Activated CD8-positive, alpha-beta T cell treated with anti-CD3 and anti-CD28 coated beads, Interleukin-2, amount 10 ng/mL, durations not matched to agents 7 days and 5 days (primary cell): ENCODE data around the gene SHC2. TPM values are rescaled to one million over a fixed set of nuclear protein-coding genes. Genes with fewer than 3 reads are reported as not detected.

ENCODE experiments used
- ATAC-seq: fragments of 150-1000 bp; cut with Tn5 transposase; one replicate; pipeline ENCODE4 v1.10.0; 2021; ENCODE audit warnings: moderate library complexity
- CTCF ChIA-PET: fragments of 350-600 bp; sonication (Branson Sonifier 250); formaldehyde crosslinking; loops from one replicate; lab custom pipeline; 2021; ENCODE audit warnings: antibody characterized with exemption; lab: Charles Lee
- POLR2A ChIA-PET: fragments of 350-600 bp; sonication (Branson Sonifier 250); formaldehyde crosslinking; loops from one replicate; lab custom pipeline; 2021; ENCODE audit warnings: antibody characterized with exemption; lab: Charles Lee
- DNase-seq: peaks from one replicate; pipeline ENCODE4 v3.0.0-alpha.2; 2020
- H3K27ac Mint-ChIP-seq: one replicate; pipeline ENCODE4 v1.8.0; 2021; ENCODE audit warnings: mild to moderate bottlenecking, mixed read lengths
- H3K27me3 Mint-ChIP-seq: one replicate; pipeline ENCODE4 v1.8.0; 2021; ENCODE audit warnings: low read depth, mixed read lengths
- H3K36me3 Mint-ChIP-seq: one replicate; pipeline ENCODE4 v1.8.0; 2021; ENCODE audit warnings: low read depth, mixed read lengths
- H3K4me1 Mint-ChIP-seq: one replicate; pipeline ENCODE4 v1.8.0; 2021; ENCODE audit warnings: low read depth, mixed read lengths
- H3K4me3 Mint-ChIP-seq: one replicate; pipeline ENCODE4 v1.8.0; 2021; ENCODE audit warnings: mild to moderate bottlenecking, mixed read lengths
- H3K9me3 Mint-ChIP-seq: one replicate; pipeline ENCODE4 v1.8.0; 2022; ENCODE audit warnings: mixed read lengths; ENCODE audit not compliant: insufficient read depth
- total RNA-seq, 2 experiments: library from RNA; stranded (reverse); gene quantifications; one replicate each; pipeline ENCODE4 v1.2.3, GENCODE V29; 2021

The SHC2 gene
- total RNA-seq, 2 experiments from 2014 or later: not detected

DNA sequence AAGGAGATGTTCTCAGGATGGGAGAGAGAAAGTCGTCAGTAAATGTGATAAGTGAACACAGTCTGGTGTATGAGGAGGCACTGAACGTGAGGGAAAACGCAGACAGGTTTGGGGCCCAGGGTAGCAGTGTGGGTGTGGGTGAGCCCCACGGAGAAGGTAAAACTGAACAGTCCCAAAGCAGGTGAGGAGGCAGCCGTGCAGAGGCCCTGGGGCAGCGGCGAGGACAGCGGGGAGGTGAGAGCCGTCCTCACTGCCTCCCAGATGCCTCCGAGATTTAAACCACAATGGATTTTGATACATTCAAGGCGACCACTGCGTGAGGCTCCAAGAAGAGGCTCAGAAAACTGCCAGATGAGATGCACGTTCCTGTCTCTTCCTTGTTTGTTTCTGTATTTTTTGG is 14.5 kb upstream of the SHC2 start:
- peaks cover 3% of the 10 kb centered on the region for H3K27me3 Mint-ChIP-seq
- H3K4me3 Mint-ChIP-seq: no peak overlapping the region
- H3K4me1 Mint-ChIP-seq: no peaks in the 10 kb centered on the region
- CTCF ChIA-PET: no interaction called here
- H3K36me3 Mint-ChIP-seq: peaks cover 6% of the 10 kb centered on the region
- H3K27ac Mint-ChIP-seq: no peak overlapping the region
- ATAC-seq: no peak
- no peaks in the 10 kb centered on the region for H3K9me3 Mint-ChIP-seq
- POLR2A ChIA-PET: no interaction called here
- no peak for DNase-seq

DNA sequence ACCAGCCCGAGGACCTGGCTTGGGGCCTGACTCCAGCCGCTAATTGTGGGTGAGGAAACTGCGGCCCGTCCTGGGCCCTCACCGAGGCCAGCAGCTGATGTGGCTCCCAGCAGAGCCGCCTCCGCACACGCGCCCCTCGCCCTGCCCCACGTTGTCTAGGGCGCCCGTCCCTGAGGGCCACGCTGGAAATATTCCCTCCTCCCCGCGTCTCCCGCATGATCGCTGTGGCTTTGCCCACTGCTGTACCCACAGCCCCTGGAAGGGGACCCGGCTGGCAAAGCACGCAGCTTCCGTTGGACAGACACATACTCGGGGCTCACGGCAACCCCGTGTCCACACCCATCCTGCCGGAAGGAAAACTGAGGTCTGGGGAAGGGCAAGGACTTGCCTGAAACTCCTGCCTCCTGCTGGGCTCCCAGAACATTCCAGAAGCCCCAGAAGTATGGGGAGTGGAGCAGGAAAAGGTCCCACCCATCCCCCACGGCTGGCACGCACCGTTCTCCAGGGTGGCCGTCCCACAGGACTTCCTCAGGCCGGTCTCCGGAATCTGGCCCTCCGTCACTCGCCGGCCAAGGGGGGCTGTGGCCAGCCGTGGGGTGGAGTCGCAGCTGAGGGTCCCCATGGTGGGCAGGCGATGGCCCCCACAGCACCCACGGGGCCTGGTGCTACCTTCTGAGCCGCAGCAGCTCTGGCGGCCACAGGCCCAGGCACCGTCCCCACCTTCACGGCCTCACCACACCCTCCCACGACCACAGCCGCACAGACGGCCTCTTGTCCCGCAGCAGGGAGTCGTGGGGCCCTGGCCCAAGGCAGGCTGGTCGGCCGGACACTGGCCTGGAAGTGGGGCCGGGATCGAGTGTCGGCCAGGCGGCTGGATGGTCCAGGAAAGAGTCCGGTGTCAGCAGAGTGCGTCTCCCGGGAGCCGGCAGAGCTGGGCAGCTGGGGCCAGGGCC is 13.6 kb upstream of the SHC2 start:
- ATAC-seq: no peak
- Mint-ChIP-seq H3K27me3 (no peaks in the 10 kb centered on the region), H3K4me1 (no peaks in the 10 kb centered on the region), H3K36me3 (no peaks in the 10 kb centered on the region), H3K4me3 (no peak overlapping the region), H3K9me3 (no peaks in the 10 kb centered on the region), H3K27ac (no peak overlapping the region)
- DNase-seq: no peak
- ChIA-PET CTCF (no interaction called here), POLR2A (no interaction called here)

DNA sequence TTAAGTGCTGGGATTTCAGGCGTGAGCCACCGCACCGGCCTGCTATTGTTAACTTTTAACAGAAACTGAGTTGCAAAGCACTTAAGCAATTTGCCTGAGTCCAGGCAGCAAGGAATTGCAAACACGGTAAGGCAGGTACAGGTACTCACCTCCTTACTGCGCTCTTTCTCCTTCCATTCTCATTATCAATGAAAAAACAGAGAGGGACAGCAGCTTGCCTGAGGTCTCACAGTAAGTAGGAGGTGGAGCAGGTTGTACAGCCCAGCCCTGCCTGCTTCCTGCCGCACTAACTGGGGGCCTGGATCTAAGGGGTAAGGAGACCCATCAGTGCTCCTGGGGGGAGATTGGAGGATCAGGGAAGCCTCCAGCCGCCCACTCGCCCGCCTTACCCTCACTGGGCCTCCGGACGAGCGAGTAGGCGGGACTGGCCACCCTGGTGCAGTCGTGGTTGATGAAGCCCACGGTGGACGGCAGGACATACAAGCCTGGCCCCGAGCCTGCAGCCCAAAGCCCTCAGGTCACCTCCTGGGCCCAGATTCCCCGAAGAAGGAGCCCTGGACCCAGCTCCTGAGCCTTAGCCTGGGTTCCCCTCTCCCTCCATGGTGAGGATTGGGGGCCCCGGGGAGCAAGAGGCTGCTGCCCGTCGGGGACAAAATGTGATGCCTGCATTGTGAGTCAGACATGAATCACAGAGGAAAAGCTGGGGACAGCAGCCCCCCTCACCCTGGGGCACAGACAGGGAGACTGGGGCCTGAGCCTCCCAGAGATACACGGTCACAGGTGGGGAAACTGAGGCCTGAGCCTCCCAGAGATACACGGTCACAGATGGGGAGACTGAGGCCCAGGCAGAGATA is 11.4 kb upstream of the SHC2 start:
- DNase-seq (no peak), ATAC-seq (no peak)
- H3K27me3 Mint-ChIP-seq: no peaks in the 10 kb centered on the region
- H3K27ac Mint-ChIP-seq: no peak overlapping the region
- no peaks in the 10 kb centered on the region for H3K36me3 Mint-ChIP-seq
- ChIA-PET POLR2A (no interaction called here), CTCF (no interaction called here)
- H3K9me3 Mint-ChIP-seq: no peaks in the 10 kb centered on the region
- no peak overlapping the region for H3K4me3 Mint-ChIP-seq
- no peaks in the 10 kb centered on the region for H3K4me1 Mint-ChIP-seq

DNA sequence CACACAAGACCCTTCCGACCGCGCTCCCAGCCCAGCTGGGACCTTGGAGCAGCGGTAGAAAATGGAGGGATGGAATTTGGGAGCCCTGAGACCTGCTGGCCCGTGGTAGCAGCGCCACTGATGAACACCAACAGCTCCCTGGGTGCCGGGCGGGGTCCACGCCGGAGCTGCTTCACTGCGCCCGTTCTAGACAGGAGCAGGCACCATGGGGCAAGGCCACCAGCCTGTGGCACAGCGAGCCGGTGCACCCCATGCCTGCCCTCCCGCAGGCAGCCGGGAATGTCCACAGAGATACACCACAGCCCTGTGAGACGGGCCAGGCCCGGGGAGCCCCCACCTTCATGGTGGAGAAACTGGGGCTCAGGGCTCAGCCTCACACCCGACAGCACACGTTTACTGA is 9.9 kb upstream of the SHC2 start:
- Mint-ChIP-seq H3K9me3 (no peaks in the 10 kb centered on the region), H3K4me1 (no peaks in the 10 kb centered on the region), H3K36me3 (no peaks in the 10 kb centered on the region), H3K27ac (no peak overlapping the region), H3K4me3 (no peak overlapping the region), H3K27me3 (no peaks in the 10 kb centered on the region)
- ChIA-PET CTCF (no interaction called here), POLR2A (no interaction called here)
- ATAC-seq: no peak
- DNase-seq: no peak

DNA sequence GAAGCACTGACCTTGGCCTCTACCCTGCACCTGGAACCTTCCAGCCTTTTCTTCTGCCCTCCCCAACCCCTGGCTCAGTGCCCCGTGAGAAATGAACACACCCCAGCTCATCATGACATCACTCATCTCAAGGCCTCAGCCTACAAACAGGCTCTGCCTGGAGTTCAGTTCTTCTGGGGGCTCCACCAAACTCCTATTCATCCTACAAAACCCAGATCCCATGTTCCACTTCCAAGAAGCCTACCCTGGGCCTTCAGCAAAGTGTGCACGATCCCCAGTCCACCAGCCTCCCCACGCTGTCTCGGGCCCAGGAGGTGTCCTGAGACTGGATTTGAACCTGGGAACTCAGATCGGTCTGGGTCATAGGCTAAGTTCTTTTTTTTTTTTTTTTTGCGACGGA is 9.0 kb upstream of the SHC2 start:
- ChIA-PET CTCF (no interaction called here), POLR2A (no interaction called here)
- no peaks in the 10 kb centered on the region for H3K9me3 Mint-ChIP-seq
- ATAC-seq (no peak), DNase-seq (no peak)
- H3K36me3 Mint-ChIP-seq: no peaks in the 10 kb centered on the region
- no peak overlapping the region for H3K4me3 Mint-ChIP-seq
- no peaks in the 10 kb centered on the region for H3K4me1 Mint-ChIP-seq
- H3K27me3 Mint-ChIP-seq: no peaks in the 10 kb centered on the region
- no peak overlapping the region for H3K27ac Mint-ChIP-seq

DNA sequence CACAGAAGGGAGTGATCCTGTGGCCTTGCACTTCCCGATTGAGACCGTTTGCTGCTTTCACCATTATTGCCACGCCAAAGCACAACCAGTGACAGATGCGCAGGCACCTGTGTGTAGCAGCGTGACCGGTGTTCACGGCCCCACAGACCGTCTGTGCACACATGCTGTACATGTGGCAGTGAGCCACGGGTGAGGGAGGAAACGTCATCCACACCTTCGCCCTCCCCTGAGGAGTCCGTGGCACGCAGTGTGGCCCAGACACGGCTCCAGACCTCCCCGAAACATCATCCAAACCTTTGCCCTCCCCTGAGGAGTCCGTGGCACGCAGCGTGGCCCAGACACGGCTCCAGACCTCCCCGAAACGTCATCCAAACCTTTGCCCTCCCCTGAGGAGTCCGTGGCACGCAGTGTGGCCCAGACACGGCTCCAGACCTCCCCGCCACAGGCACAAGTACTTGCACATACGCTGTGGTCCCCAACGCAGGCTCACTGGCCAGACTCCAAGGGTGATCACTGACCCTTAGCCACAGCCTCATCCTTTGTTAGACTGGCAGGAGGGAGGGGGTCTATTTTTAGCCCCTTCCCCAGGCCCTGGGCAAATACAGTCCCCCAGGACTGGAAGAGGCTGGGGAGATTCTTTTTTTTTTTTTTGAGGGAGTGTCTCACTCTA is 7.9 kb upstream of the SHC2 start:
- ATAC-seq (no peak), DNase-seq (no peak)
- Mint-ChIP-seq H3K36me3 (no peaks in the 10 kb centered on the region), H3K27me3 (no peaks in the 10 kb centered on the region), H3K9me3 (no peaks in the 10 kb centered on the region), H3K4me1 (no peaks in the 10 kb centered on the region), H3K27ac (no peak overlapping the region), H3K4me3 (no peak overlapping the region)
- ChIA-PET POLR2A (no interaction called here), CTCF (no interaction called here)

DNA sequence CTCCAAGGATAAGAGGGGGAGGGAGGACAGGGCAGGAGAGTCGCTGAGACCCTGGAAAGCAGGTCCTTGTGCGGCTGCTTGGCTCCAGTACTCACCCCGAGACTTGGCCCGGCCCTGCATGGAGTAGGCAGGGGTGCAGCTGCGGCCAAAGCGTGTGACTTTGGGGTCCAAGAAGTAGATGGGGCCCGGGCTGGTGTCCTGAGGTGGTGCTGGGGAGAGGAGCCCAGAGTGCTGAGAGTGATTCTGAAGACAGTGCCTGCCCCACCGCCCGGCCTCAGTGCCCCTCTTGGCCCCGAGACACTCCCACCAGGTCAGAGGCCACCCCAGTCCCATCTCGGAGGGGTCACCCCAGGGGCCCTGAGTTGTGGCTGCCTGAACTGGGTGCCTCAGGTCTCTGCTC is 6.7 kb upstream of the SHC2 start:
- CTCF ChIA-PET: no interaction called here

DNA sequence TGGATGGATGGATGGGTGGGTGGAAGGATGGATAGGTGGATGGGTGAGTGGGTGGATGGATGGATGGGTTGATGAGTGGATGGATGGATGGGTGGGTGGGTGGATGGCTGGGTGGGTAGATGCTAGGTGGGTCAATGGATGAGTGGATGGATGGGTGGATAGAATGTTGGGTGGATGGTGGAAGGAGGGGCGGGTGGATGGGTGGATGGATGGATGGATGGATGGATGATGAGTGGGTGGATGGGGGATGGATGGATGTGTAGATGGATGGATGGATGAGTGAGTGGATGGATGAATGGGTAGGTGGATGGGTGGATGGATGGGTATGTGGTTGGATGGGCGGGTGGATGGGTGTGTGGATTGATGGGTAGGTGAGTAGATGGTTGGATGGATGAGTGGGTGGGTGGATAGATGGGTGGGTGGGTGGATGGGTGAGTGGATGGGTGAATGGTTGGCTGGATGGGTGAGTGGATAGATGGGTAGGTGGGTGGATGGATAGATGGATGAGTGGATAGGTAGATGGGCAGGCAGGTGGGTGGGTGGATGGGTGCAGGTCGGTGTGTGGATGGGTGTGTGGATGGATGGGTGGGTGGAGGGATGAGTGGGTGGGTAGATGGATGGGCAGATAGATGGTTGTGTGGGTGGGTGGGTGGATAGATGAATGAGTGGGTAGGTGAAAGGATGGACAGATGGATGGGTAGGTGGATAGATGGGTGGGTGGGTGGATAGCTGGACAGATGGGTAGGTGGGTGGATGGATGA is 4.4 kb upstream of the SHC2 start:
- H3K27ac Mint-ChIP-seq: no peak overlapping the region
- no peaks in the 10 kb centered on the region for H3K36me3 Mint-ChIP-seq
- peaks cover 2% of the 10 kb centered on the region for H3K4me1 Mint-ChIP-seq
- CTCF ChIA-PET: no interaction called here
- DNase-seq: no peak
- POLR2A ChIA-PET: no interaction called here
- no peaks in the 10 kb centered on the region for H3K9me3 Mint-ChIP-seq
- peaks cover 10% of the 10 kb centered on the region for H3K27me3 Mint-ChIP-seq
- no peak for ATAC-seq
- H3K4me3 Mint-ChIP-seq: no peak overlapping the region

More for the DNA sequence above, 6.7 kb upstream of the SHC2 start:
- H3K4me1 Mint-ChIP-seq: no peaks in the 10 kb centered on the region
- H3K27ac Mint-ChIP-seq: no peak overlapping the region
- H3K36me3 Mint-ChIP-seq: no peaks in the 10 kb centered on the region
- peaks cover under 1% of the 10 kb centered on the region for H3K27me3 Mint-ChIP-seq
- no peaks in the 10 kb centered on the region for H3K9me3 Mint-ChIP-seq
- POLR2A ChIA-PET: no interaction called here
- no peak for DNase-seq
- no peak overlapping the region for H3K4me3 Mint-ChIP-seq
- no peak for ATAC-seq

DNA sequence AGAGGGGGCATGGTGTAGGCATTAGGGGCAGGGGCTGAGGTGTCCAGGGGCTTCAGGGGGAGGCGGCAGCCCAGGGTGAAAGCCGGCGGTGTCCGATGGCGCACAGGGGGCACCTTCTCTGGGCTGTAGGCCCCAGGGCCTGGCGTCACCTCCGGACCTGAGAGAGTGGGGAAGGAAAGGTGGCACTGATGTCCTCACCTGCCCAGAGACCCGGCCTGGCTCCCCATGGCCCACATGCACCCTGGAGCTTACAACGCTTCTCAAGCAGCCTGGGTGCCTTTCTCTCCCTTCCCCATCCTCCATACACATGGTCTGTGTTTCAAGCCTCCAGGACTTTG is 3.3 kb upstream of the SHC2 start:
- POLR2A ChIA-PET: no interaction called here
- Mint-ChIP-seq H3K27ac (no peak overlapping the region), H3K27me3 (peaks cover 17% of the 10 kb centered on the region), H3K4me1 (peaks cover 7% of the 10 kb centered on the region), H3K9me3 (no peaks in the 10 kb centered on the region), H3K4me3 (no peak overlapping the region), H3K36me3 (no peaks in the 10 kb centered on the region)
- ATAC-seq (no peak), DNase-seq (no peak)
- CTCF ChIA-PET: no interaction called here

DNA sequence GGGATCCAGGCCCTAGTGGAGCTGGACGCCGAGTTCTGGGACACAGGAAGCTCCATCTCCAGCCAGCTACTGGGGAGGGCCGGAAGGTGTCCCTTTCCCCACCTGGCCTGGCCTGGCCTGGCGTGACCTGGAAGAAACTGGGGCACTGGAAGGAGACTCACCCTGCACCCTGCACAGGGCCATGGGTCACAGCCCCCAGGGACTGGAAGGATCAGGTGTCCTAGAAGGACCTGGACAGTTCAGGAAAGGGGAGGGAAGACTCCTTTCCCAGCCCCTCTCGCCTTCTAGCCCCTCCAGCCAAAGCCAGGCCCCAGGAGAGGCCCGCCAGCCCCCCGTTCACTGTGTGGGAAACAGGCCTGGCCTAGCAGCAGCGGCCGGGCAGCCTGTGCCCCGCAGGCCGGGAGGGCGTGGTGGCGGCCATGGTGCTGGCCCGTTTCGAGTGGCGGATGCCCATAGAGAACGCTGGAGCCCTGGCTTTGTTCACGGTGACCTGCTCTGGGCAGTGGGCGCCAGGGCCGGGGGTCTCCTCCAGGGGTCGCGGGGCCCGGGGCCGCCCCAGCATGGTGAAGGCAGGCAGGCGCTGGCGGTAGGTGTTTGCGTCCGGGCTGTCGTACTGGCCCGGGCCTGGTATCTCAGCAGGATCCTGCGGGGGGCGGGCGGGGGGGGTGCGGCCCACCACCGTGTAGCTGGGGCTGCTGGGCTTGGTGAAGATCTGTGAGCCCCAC is 2.8 kb upstream of the SHC2 start:
- ATAC-seq: no peak

More for the DNA sequence above, 2.8 kb upstream of the SHC2 start:
- DNase-seq: no peak
- no peaks in the 10 kb centered on the region for H3K36me3 Mint-ChIP-seq
- H3K27ac Mint-ChIP-seq: no peak overlapping the region
- POLR2A ChIA-PET: no interaction called here
- H3K4me1 Mint-ChIP-seq: peaks cover 7% of the 10 kb centered on the region
- CTCF ChIA-PET: no interaction called here
- no peak overlapping the region for H3K4me3 Mint-ChIP-seq
- H3K9me3 Mint-ChIP-seq: no peaks in the 10 kb centered on the region
- peaks cover 17% of the 10 kb centered on the region for H3K27me3 Mint-ChIP-seq
